HCT116 (cell line): Measurements from ENCODE around the gene LEFTY2. TPM values are rescaled to one million over a fixed set of nuclear protein-coding genes. Genes with fewer than 3 reads are reported as not detected.

Experiments
- ATAC-seq: fragments of 200-7000 bp; cut with Tn5 transposase; 2 replicates; pipeline ENCODE4 v1.9.1; 2020; ENCODE audit warnings: mild to moderate bottlenecking, moderate library complexity
- BruUV-seq: library from RNA; stranded (reverse); fragments of 400-500 nt; replicated peaks from 2 replicates; lab custom pipeline; 2021; lab: Mats Ljungman, UMichigan
- CTCF ChIA-PET: fragments of 300-600 bp; sonication (Branson Sonifier 250); formaldehyde crosslinking; loops from one replicate; lab custom pipeline; 2021; ENCODE audit warnings: antibody characterized with exemption; lab: Charles Lee
- POLR2A ChIA-PET: fragments of 300-600, 350-600 bp; sonication (Branson Sonifier 250); formaldehyde crosslinking; loops from one replicate; lab custom pipeline; 2021; ENCODE audit warnings: antibody characterized with exemption; lab: Charles Lee
- RAD21 ChIA-PET, 2 experiments: fragments of 300-600 bp; sonication (Branson Sonifier 250); formaldehyde crosslinking; loops; one replicate each; lab custom pipeline; 2023; ENCODE audit warnings: low total read pairs in 2 of 2; ENCODE audit not compliant: uncharacterized antibody in 2 of 2, unreplicated experiment in 2 of 2, low non-redundant PET in 1 of 2; lab: Charles Lee
- DNase-seq: peaks from one replicate; pipeline ENCODE4 v3.0.0-alpha.2; 2010; ENCODE audit warnings: low read depth, low spot score
- H2AFZ ChIP-seq: fragments of 200-600 bp; shearing (Covaris generic), sonication (generic); 2 replicates; pipeline ENCODE4 v1.6.1; 2017; ENCODE audit warnings: low read depth, mixed run types, mixed read lengths, antibody characterized with exemption, low read length; ENCODE audit not compliant: poor library complexity, severe bottlenecking
- H3K27ac ChIP-seq: 2 replicates; pipeline ENCODE4 v1.5.1; 2012; ENCODE audit warnings: low read depth, low read length
- H3K27me3 ChIP-seq: fragments of 200-600 bp; sonication (generic); 2 replicates; pipeline ENCODE4 v1.6.1; 2016; ENCODE audit warnings: mixed run types, low read length, mixed read lengths; ENCODE audit not compliant: insufficient read depth
- H3K36me3 ChIP-seq, 2 experiments: fragments of 200-500 bp in 1 of 2; fragments of 200-600 bp in 1 of 2; sonication (Bioruptor generic) in 1 of 2; sonication (generic) in 1 of 2; 2 replicates each; pipeline versions ENCODE4 v1.5.1 to v1.6.1; 2014 to 2016; ENCODE audit warnings: low read length in 2 of 2, inconsistent platforms in 1 of 2, mixed read lengths in 1 of 2, mixed run types in 1 of 2; ENCODE audit not compliant: insufficient read depth in 2 of 2, control insufficient read depth in 1 of 2
- H3K4me1 ChIP-seq, 2 experiments: fragments of 200-600 bp in 1 of 2; sonication (generic) in 1 of 2; 2 replicates each; pipeline versions ENCODE4 v1.5.1 to v1.6.1; 2012 to 2017; ENCODE audit warnings: low read length in 2 of 2, inconsistent platforms in 1 of 2, mild to moderate bottlenecking in 1 of 2, mixed read lengths in 1 of 2, mixed run types in 1 of 2, moderate library complexity in 1 of 2; ENCODE audit not compliant: insufficient read depth in 2 of 2, control insufficient read depth in 1 of 2
- H3K4me2 ChIP-seq: fragments of 200-600 bp; sonication (generic); 2 replicates; pipeline ENCODE4 v1.6.1; 2017; ENCODE audit warnings: mixed run types, low read length, mixed read lengths
- H3K4me3 ChIP-seq, 2 experiments: fragments of 200-600 bp in 1 of 2; sonication (generic) in 1 of 2; replicated peaks in 1 of 2; 2 replicates each; pipeline ENCODE4 v1.5.1; 2011 to 2016; ENCODE audit warnings: low read length in 2 of 2, control low read depth in 1 of 2, low read depth in 1 of 2, mild to moderate bottlenecking in 1 of 2, mixed read lengths in 1 of 2, mixed run types in 1 of 2
- H3K79me2 ChIP-seq: fragments of 200-600 bp; sonication (generic); 2 replicates; pipeline ENCODE4 v1.6.1; 2017; ENCODE audit warnings: mild to moderate bottlenecking, mixed run types, low read length, moderate library complexity, mixed read lengths; ENCODE audit not compliant: insufficient read depth
- H3K9ac ChIP-seq: fragments of 200-600 bp; sonication (generic); 2 replicates; pipeline ENCODE4 v1.6.1; 2016; ENCODE audit warnings: low read length, mixed read lengths
- H3K9me2 ChIP-seq: fragments of 200-600 bp; sonication (generic), shearing (Covaris generic); 2 replicates; pipeline ENCODE4 v1.6.1; 2017; ENCODE audit warnings: mixed run types, mild to moderate bottlenecking, moderate library complexity; ENCODE audit not compliant: insufficient read depth
- H3K9me3 ChIP-seq, 2 experiments: fragments of 200-500 bp in 1 of 2; fragments of 200-600 bp in 1 of 2; sonication (Bioruptor generic) in 1 of 2; sonication (generic) in 1 of 2; 2 replicates each; pipeline ENCODE4 v1.6.1; 2014 to 2017; ENCODE audit warnings: low read length in 2 of 2, mixed read lengths in 2 of 2, inconsistent platforms in 1 of 2, low read depth in 1 of 2, mild to moderate bottlenecking in 1 of 2, mixed run types in 1 of 2, moderate library complexity in 1 of 2; ENCODE audit not compliant: control insufficient read depth in 1 of 2, insufficient read depth in 1 of 2
- H4K20me1 ChIP-seq: fragments of 200-600 bp; sonication (generic), shearing (Covaris generic); 2 replicates; pipeline ENCODE4 v1.6.1; 2017; ENCODE audit warnings: mixed run types, mild to moderate bottlenecking, moderate library complexity; ENCODE audit not compliant: insufficient read depth
- CEBPB ChIP-seq: IDR thresholded peaks from 2 replicates; pipeline ENCODE4 v1.6.1; 2012; ENCODE audit warnings: low read depth
- EZH2 ChIP-seq: fragments of 200-600 bp; sonication (generic); IDR thresholded peaks from 2 replicates; pipeline ENCODE4 v1.6.1; 2017; ENCODE audit warnings: antibody characterized with exemption, mixed run types
- EZH2phosphoT487 ChIP-seq: fragments of 200-600 bp; IDR thresholded peaks from 2 replicates; pipeline ENCODE4 v1.6.1; 2018; ENCODE audit warnings: antibody characterized with exemption, borderline replicate concordance
- FOSL1 ChIP-seq: IDR thresholded peaks from 2 replicates; pipeline ENCODE4 v1.6.1; 2012; ENCODE audit warnings: low read depth
- MAX ChIP-seq: IDR thresholded peaks from 2 replicates; pipeline ENCODE4 v1.6.1; 2012
- POLR2AphosphoS5 ChIP-seq: IDR thresholded peaks from 2 replicates; pipeline ENCODE4 v1.6.1; 2011; ENCODE audit warnings: mild to moderate bottlenecking, low read depth, low read length, moderate library complexity
- REST ChIP-seq: IDR thresholded peaks from 2 replicates; pipeline ENCODE4 v1.6.1; 2012; ENCODE audit warnings: low read depth
- SIN3A ChIP-seq: IDR thresholded peaks from 2 replicates; pipeline ENCODE4 v1.6.1; 2012; ENCODE audit warnings: low read depth
- YY1 ChIP-seq: IDR thresholded peaks from 2 replicates; pipeline ENCODE4 v1.6.1; 2011; ENCODE audit warnings: low read length, low read depth, moderate library complexity, mild to moderate bottlenecking; ENCODE audit not compliant: insufficient replicate concordance; ENCODE audit errors: extremely low read depth
- ZNF274 ChIP-seq: fragments of 200-500 bp; sonication (Bioruptor generic); IDR thresholded peaks from 2 replicates; pipeline ENCODE4 v1.6.1; 2014; ENCODE audit warnings: mild to moderate bottlenecking, low read depth, low read length, inconsistent platforms
- intact Hi-C: fragments of 100-400 bp; cut with micrococcal nuclease; formaldehyde crosslinking; loops from 2 replicates; pipeline ENCODE4 v1.10.0; 2022
- total RNA-seq: library from RNA; stranded (reverse); gene quantifications from one replicate; pipeline ENCODE4 v1.2.1, GENCODE V29; 2021; ENCODE audit not compliant: unreplicated experiment
- TF ChIP-seq, protein P1 (sequence below): IDR thresholded peaks from 2 replicates; pipeline ENCODE4 v1.6.1; 2012
- TF ChIP-seq, protein P2 (sequence below), 3 experiments: fragments of 200-600 bp in 1 of 3; sonication (generic) in 1 of 3; IDR thresholded peaks in 2 of 3; conservative IDR thresholded peaks in 1 of 3; 2 replicates each; pipeline ENCODE4 v1.5.1; 2012 to 2017; ENCODE audit warnings: low read depth in 2 of 3, low read length in 2 of 3, antibody characterized with exemption in 1 of 3, borderline replicate concordance in 1 of 3, control low read depth in 1 of 3, mild to moderate bottlenecking in 1 of 3, mixed read lengths in 1 of 3, mixed run types in 1 of 3, moderate library complexity in 1 of 3; ENCODE audit not compliant: insufficient read depth in 1 of 3

Gene LEFTY2
- total RNA-seq, 1 experiment from 2014 or later = not detected

GRCh38 chr1:225934711-225935110 is 6.3 kb downstream of the LEFTY2 start:
- H3K9ac ChIP-seq = no peak overlapping the region
- ChIA-PET CTCF (interaction anchor here (1.5 kb wide), 1 partner anchor 11 kb away, joined by 3 read pairs; the partner anchor contains the start of gene PYCR2), RAD21 (no interaction called here), POLR2A (interaction anchor here (1.2 kb wide), 1 partner anchor 11 kb away, joined by 5 read pairs; the partner anchor contains the start of gene PYCR2)
- no peaks in the 10 kb centered on the region for H3K27me3 ChIP-seq
- no peaks in the 10 kb centered on the region for H3K9me2 ChIP-seq
- no peaks in the 10 kb centered on the region for H4K20me1 ChIP-seq
- H3K27ac ChIP-seq = no peak overlapping the region
- H3K79me2 ChIP-seq = no peaks in the 10 kb centered on the region
- BruUV-seq = no TSS peak
- no peak overlapping the region for H2AFZ ChIP-seq
- no peaks in the 10 kb centered on the region for H3K9me3 ChIP-seq
- H3K4me2 ChIP-seq = no peak overlapping the region
- DNase-seq (no peak), ATAC-seq (no peak)
- TF ChIP-seq CEBPB (no peak), FOSL1 (no peak), SIN3A (no peak), YY1 (no peak)
- TF ChIP-seq, protein P1, sequence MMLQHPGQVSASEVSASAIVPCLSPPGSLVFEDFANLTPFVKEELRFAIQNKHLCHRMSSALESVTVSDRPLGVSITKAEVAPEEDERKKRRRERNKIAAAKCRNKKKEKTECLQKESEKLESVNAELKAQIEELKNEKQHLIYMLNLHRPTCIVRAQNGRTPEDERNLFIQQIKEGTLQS = no peak
- no peaks in the 10 kb centered on the region; a peak in 1 of 4 replicates for H3K4me1 ChIP-seq
- H3K36me3 ChIP-seq = no peaks in the 10 kb centered on the region
- intact Hi-C loops = no loop called here
- H3K4me3 ChIP-seq = no peak overlapping the region

- Histone ChIP-seq H2AFZ (no peak overlapping the region), H3K9ac (no peak overlapping the region), H3K9me3 (no peaks in the 10 kb centered on the region)
- CTCF ChIA-PET = no interaction called here
- DNase-seq = no peak
- TF ChIP-seq ZNF274 (no peak), YY1 (no peak), REST (no peak), EZH2phosphoT487 (no peak), FOSL1 (no peak), EZH2 (no peak), POLR2AphosphoS5 (no peak), MAX (no peak), SIN3A (no peak)
- TF ChIP-seq, protein P2, sequence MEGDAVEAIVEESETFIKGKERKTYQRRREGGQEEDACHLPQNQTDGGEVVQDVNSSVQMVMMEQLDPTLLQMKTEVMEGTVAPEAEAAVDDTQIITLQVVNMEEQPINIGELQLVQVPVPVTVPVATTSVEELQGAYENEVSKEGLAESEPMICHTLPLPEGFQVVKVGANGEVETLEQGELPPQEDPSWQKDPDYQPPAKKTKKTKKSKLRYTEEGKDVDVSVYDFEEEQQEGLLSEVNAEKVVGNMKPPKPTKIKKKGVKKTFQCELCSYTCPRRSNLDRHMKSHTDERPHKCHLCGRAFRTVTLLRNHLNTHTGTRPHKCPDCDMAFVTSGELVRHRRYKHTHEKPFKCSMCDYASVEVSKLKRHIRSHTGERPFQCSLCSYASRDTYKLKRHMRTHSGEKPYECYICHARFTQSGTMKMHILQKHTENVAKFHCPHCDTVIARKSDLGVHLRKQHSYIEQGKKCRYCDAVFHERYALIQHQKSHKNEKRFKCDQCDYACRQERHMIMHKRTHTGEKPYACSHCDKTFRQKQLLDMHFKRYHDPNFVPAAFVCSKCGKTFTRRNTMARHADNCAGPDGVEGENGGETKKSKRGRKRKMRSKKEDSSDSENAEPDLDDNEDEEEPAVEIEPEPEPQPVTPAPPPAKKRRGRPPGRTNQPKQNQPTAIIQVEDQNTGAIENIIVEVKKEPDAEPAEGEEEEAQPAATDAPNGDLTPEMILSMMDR (IDR thresholded peaks at IDR 0.05 in 2 of 3, conservative IDR thresholded peaks at IDR 0.05 in 1 of 3; ENCODE audit: borderline replicate concordance in 1 of 3, insufficient read depth in 1 of 3, low read depth in 2 of 3, low read length in 2 of 3) = no peak
- TF ChIP-seq, all 23 proteins: peak for 0
- H3K36me3 ChIP-seq = no peaks in the 10 kb centered on the region
- H4K20me1 ChIP-seq = no peaks in the 10 kb centered on the region
- no peaks in the 10 kb centered on the region for H3K27me3 ChIP-seq
- no peaks in the 10 kb centered on the region for H3K9me2 ChIP-seq
- H3K27ac ChIP-seq = no peak overlapping the region
- ChIA-PET POLR2A (interaction anchor here (0.9 kb wide), 1 partner anchor 9 kb away, joined by 3 read pairs; the partner anchor contains the start of gene PYCR2), RAD21 (interaction anchor here in 1 of 2 experiments (0.6 kb wide), 1 partner anchor 49 kb away, joined by 3 read pairs; no protein-coding TSS in a partner anchor)
- no peak overlapping the region for H3K4me3 ChIP-seq
- no peak overlapping the region for H3K4me2 ChIP-seq
- intact Hi-C loops = no loop called here
- no peaks in the 10 kb centered on the region for H3K79me2 ChIP-seq
- no peaks in the 10 kb centered on the region; a peak in 1 of 4 replicates for H3K4me1 ChIP-seq
- BruUV-seq = no TSS peak
- no peak; the same call in 1 of the 2 replicates for ATAC-seq
These were observed 7.9 kb downstream of the LEFTY2 start for GRCh38 chr1:225933072-225933471.
